Uterus (tissue), 2 donors: Measurements from ENCODE around the gene AQP3.

ENCODE experiments used
- POLR2A ChIP-seq, 2 donors: fragments of 450-650 bp; IDR thresholded peaks; one replicate each; pipeline ENCODE4 v1.6.1; 2016; ENCODE audit warnings: antibody characterized with exemption in 2 of 2, mild to moderate bottlenecking in 1 of 2, moderate library complexity in 1 of 2
- TF ChIP-seq, protein P1 (sequence below), 4 experiments: fragments of 200-600 bp in 2 of 4; fragments of 450-650 bp in 2 of 4; sonication (generic) in 2 of 4; IDR thresholded peaks; one replicate each; pipeline ENCODE4 v1.5.1; 2016 to 2019; ENCODE audit warnings: antibody characterized with exemption in 4 of 4, mild to moderate bottlenecking in 2 of 4, moderate library complexity in 1 of 4

DNA sequence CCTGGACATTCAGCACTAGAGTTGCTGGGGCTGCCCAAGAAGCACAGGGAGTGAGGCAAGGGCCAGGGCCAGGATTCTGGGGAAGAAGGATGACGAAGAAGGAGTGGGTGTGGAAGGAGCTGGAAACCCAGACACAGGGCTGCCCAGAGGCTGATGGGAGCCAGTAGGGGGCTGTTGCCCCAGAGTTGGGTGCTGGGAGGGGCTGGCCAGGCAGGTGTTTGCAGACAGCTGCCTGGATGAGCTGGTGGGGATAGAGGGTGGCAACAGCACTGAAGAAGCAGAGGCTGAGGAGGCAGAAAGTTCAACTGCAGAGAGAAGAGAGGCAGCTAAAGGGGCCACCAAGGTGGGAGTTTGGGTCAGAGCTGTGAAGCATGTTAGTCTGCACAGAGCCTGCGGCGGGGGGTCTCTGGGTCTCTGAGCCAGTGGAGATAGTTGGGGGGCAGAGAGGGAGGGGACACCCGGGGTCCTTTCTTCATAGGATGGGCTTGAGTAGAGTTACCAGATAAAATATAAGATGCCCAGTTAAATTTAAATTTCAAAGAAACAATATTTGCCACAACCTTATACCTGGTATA is 42.5 kb downstream of the AQP3 start:
- no peak for TF ChIP-seq POLR2A (IDR thresholded peaks at IDR 0.05)
- TF ChIP-seq, protein P1, sequence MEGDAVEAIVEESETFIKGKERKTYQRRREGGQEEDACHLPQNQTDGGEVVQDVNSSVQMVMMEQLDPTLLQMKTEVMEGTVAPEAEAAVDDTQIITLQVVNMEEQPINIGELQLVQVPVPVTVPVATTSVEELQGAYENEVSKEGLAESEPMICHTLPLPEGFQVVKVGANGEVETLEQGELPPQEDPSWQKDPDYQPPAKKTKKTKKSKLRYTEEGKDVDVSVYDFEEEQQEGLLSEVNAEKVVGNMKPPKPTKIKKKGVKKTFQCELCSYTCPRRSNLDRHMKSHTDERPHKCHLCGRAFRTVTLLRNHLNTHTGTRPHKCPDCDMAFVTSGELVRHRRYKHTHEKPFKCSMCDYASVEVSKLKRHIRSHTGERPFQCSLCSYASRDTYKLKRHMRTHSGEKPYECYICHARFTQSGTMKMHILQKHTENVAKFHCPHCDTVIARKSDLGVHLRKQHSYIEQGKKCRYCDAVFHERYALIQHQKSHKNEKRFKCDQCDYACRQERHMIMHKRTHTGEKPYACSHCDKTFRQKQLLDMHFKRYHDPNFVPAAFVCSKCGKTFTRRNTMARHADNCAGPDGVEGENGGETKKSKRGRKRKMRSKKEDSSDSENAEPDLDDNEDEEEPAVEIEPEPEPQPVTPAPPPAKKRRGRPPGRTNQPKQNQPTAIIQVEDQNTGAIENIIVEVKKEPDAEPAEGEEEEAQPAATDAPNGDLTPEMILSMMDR (IDR thresholded peaks at IDR 0.05) = no peak
